Thoracic aorta (tissue), 2 donors: ENCODE data around the gene ZSCAN10. TPM values are rescaled to one million over a fixed set of nuclear protein-coding genes. Genes with fewer than 3 reads are reported as not detected.
"Not testable (repeated sequence)": the region's sequence is repeated elsewhere in the genome, so short reads cannot be mapped to it uniquely, and the experiment has no call there.

Experiments used
- ATAC-seq: fragments of 150-250 bp; one replicate; pipeline ENCODE4 v1.8.0; 2017; ENCODE audit warnings: low read depth; ENCODE audit not compliant: insufficient number of reproducible peaks, low FRiP score
- DNase-seq: peaks from one replicate; pipeline ENCODE4 v3.0.0-alpha.2; 2020; ENCODE audit warnings: low spot score
- H3K27ac ChIP-seq, 2 donors: fragments of 200-600 bp; sonication (generic); 1 replicate in 1 of 2; 2 replicates in 1 of 2; pipeline ENCODE4 v1.5.1; 2016; ENCODE audit warnings: mild to moderate bottlenecking in 2 of 2, moderate library complexity in 2 of 2
- H3K27me3 ChIP-seq: fragments of 200-600 bp; sonication (generic); replicated peaks from 2 replicates; pipeline ENCODE4 v1.6.0; 2016; ENCODE audit warnings: mild to moderate bottlenecking; ENCODE audit not compliant: insufficient read depth
- H3K36me3 ChIP-seq: fragments of 200-600 bp; sonication (generic); one replicate; pipeline ENCODE4 v1.5.1; 2016
- H3K4me1 ChIP-seq, 2 donors: fragments of 200-600 bp; sonication (generic); 1 replicate in 1 of 2; 2 replicates in 1 of 2; pipeline versions ENCODE4 v1.5.1 to v1.6.0; 2016; ENCODE audit warnings: low read depth in 2 of 2, mild to moderate bottlenecking in 1 of 2; ENCODE audit not compliant: control insufficient read depth in 1 of 2
- H3K4me3 ChIP-seq: fragments of 200-600 bp; sonication (generic); 2 replicates; pipeline ENCODE4 v1.5.1; 2016; ENCODE audit warnings: mild to moderate bottlenecking
- H3K9me3 ChIP-seq: fragments of 200-600 bp; sonication (generic); 2 replicates; pipeline ENCODE4 v1.5.1; 2016
- CTCF ChIP-seq: fragments of 200-600 bp; sonication (generic); IDR thresholded peaks from one replicate; pipeline ENCODE4 v1.5.1; 2019; ENCODE audit warnings: antibody characterized with exemption
- total RNA-seq, 2 donors: library from RNA; depleted of rRNA; stranded (reverse); fragments of >200 nt; gene quantifications; one replicate each; pipeline versions ENCODE4 v1.1.0 to v1.2.3, GENCODE V29; 2016

Gene ZSCAN10
- total RNA-seq, 2 donors from 2014 or later: not detected

DNA sequence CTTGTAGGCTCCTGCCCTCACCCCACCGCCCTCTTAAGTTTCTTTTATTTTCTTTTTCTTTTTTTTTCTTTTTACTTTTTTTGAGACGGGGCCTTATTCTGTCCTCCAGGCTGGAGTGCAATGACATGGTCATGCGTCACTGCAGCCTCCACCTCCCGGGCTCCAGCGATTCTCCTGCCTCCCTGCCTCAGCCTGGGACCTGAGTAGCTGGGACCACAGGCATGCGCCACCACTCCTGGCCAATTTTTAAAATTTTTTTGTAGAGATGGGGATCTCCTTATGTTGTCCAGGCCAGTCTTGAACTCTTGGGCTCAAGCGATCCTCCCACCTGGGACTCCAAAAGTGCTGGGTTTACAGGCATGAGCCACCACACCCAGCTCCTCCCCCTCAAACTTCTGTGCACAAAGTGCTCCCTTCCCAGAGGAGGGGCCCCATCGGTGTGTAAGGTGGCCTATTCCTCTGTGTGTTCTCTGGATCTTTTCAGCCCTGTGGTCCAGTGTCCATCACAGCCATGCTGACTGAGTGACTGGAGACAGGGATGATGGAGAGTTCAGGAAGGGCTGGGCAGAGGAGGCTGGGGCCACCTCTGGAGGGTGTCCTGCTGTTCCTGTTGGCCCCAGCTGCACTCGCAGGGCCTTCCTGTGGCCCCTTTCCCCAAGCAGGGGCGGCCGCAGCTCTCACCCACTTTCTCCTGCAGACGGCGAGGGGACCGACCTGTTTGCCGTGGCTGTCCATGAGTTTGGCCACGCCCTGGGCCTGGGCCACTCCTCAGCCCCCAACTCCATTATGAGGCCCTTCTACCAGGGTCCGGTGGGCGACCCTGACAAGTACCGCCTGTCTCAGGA lies 42.5 kb downstream of the ZSCAN10 start:
- ATAC-seq: no peak
- H3K4me3 ChIP-seq: no peak overlapping the region
- H3K4me1 ChIP-seq: peaks cover 11 to 20% of the 10 kb centered on the region in 2 donors
- no peak for DNase-seq
- H3K27me3 ChIP-seq: no peaks in the 10 kb centered on the region
- H3K9me3 ChIP-seq: no peaks in the 10 kb centered on the region
- H3K27ac ChIP-seq: no peak overlapping the region
- no peak for TF ChIP-seq CTCF
- H3K36me3 ChIP-seq: no peaks in the 10 kb centered on the region

DNA sequence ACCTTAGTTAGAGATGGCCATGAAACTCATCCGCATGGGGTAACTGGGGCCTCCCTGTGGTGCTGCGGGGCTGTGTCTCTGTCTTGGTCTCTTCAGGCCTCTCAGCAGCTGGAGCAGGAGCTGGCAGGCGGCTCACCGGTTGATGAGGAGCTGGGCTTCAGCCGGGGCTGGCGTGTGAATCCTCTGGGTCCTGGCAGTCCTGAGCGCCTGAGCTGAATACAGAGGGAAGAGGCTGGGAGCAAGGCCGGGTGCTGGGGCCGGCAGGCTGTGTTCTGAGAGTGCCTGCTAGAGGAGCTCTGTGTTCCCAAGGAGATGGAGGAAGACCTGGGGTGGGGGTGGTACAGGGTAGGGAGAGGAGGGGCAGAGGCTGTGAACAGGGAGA lies 43.4 kb downstream of the ZSCAN10 start:
- peaks cover 11 to 20% of the 10 kb centered on the region in 2 donors for H3K4me1 ChIP-seq
- H3K36me3 ChIP-seq, DNase-seq, ATAC-seq, H3K27ac ChIP-seq, H3K4me3 ChIP-seq, H3K9me3 ChIP-seq, H3K27me3 ChIP-seq: not testable (repeated sequence)

DNA sequence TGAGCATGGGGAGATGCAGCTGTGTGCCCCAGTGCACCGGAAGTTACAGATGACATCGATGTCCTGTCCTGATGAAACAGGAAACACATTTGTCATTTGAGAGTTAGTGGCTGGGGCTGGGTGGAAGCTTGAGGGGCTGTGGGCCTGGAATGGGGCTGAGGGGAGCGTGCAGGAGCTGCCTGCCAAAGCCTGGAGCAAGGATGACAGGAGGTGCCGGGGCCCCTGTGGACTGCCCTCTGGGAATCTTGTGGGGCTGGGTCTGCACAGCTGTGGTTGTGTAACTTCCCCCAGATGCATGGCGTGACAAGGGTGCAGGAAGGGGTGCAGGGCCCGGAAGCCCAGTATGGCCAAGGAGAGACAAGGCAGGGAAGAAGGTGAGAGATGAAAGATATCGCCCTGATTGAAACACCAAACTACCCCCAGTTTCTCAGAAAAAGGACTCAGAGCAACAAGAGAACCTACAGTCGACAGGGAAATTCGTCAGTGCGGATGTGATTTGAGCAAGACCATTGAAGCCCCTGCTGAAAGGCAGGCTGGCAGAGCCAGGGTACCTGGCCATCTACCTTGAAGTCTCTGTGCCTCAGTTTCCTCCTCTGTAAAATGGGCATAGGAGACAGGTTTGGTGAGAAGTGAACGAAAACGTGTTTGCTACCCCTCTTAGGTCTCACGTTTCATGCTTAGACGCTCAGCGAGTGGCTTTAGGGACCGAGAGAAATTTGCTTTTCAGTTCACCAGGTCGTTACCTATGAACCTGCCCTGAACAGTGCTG lies 43.9 kb downstream of the ZSCAN10 start:
- DNase-seq (no peak), ATAC-seq (no peak)
- Histone ChIP-seq H3K4me1 (peaks cover 11 to 18% of the 10 kb centered on the region in 2 donors), H3K36me3 (no peaks in the 10 kb centered on the region), H3K27me3 (no peaks in the 10 kb centered on the region), H3K4me3 (no peak overlapping the region), H3K9me3 (no peaks in the 10 kb centered on the region), H3K27ac (no peak overlapping the region)
- no peak for TF ChIP-seq CTCF

GRCh38 chr16:3053330-3053710 lies 45.8 kb downstream of the ZSCAN10 start:
- not testable (repeated sequence) for H3K36me3 ChIP-seq, H3K9me3 ChIP-seq, DNase-seq, H3K27me3 ChIP-seq, H3K4me3 ChIP-seq, H3K4me1 ChIP-seq, ATAC-seq, H3K27ac ChIP-seq

- H3K4me3 ChIP-seq, H3K4me1 ChIP-seq, ATAC-seq, H3K9me3 ChIP-seq, H3K36me3 ChIP-seq, H3K27ac ChIP-seq, DNase-seq, H3K27me3 ChIP-seq: not testable (repeated sequence)
Observed at GRCh38 chr16:3052571-3053329, 46.3 kb downstream of the ZSCAN10 start.

DNA sequence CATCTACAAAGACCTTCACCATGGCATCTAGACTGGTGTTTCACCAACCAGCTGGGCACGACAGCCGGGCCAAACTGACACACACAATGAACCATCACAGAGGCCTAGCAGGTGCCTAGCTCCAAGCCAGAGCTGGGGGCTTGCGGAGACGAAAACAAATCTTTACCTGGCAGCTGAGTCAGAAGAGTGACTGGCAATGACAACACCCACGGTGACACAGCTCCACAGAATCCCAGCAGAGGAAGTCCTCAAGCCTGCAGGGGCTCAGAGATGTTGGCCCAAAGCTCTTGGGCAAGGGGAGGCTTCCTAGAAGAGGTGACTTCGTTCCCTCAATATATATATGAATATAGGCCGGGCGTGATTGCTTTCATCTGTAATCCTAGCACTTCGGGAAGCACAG lies 47.6 kb downstream of the ZSCAN10 start:
- peaks cover 9% of the 10 kb centered on the region for H3K27me3 ChIP-seq
- H3K9me3 ChIP-seq: no peaks in the 10 kb centered on the region
- no peaks in the 10 kb centered on the region for H3K36me3 ChIP-seq
- TF ChIP-seq CTCF: no peak
- H3K4me1 ChIP-seq: peaks cover 6 to 7% of the 10 kb centered on the region in 2 donors
- no peak for DNase-seq
- no peak for ATAC-seq
- H3K4me3 ChIP-seq: no peak overlapping the region
- no peak overlapping the region for H3K27ac ChIP-seq
